ENCODE results near the gene RTN4RL1. TPM values are rescaled to one million over a fixed set of nuclear protein-coding genes. Genes with fewer than 3 reads are reported as not detected.
"Not testable (repeated sequence)": the region's sequence is repeated elsewhere in the genome, so short reads cannot be mapped to it uniquely, and the experiment has no call there.

The RTN4RL1 gene
- total and polyA plus RNA-seq, 2 donors = 1.3 to 4.5 TPM

DNA sequence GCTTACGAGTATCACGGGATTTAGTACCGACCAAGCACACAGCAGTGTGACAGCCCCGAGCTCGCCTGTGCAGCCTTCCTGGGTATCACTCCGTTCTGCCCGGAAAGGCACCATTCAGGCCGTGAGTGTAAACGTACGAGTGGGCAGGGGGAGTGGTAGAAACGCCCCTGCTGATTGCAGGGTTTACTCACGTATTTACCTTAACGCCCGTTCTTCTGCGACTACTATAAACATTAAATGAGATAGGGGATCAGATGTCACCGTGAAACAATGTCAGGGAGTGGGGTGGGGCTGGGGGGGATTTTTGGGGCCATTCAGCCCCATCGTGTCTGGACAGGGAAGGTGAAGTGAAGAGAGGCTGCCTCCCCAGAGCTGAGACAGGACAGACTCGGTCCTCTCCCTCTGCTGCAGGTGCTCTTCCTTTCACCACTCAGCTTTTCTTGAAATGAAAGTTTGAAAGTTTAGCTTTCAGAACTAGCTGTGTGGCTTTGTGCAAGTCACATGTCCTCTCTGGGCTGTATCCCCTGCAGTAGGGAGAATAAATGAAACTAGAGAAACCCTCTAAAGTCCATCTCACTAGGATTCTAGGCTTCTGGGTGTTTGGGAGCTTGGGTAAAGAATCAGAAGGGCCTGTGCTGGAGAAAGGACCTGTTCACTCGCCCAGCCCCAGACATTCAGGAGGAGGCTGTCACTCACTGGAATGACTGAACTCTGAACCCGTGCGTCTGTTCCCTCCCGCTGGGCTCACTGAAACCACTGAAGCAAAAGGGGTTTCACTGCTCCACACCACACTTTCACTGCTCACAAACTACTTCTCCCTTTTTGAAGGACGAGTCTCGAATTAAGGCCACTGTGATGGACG lies 128.7 kb downstream of the RTN4RL1 start:
- H3K4me1 ChIP-seq (ENCODE audit: insufficient read depth) = no peaks in the 10 kb centered on the region
- H3K36me3 ChIP-seq (ENCODE audit: insufficient read depth) = peaks cover 3% of the 10 kb centered on the region
- 77% methylated on average over 25 of the region's 25 CpGs for WGBS
- H3K27ac ChIP-seq (ENCODE audit: low read depth) = no peak overlapping the region
- no peak for DNase-seq (ENCODE audit: extremely low spot score)
- no peak overlapping the region for H3K4me3 ChIP-seq (ENCODE audit: low read depth, low read length)

DNA sequence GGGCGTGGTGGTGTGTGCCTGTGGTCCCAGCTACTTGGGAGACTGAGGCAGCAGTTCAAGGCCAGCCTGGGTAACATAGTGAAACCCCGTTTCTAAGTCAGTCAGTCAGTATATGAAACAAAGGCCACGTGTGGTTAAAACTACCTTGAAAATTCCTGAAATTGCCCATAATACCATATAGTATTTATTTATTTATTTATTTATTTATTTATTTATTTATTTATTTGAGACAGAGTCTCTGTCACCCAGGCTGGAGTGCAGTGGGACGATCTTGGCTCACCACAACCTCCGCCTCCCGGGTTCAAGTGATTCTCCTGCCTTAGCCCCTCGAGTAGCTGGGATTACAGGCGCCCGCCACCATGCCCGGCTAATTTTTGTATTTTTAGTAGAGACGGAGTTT lies 129.7 kb downstream of the RTN4RL1 start:
- not testable (repeated sequence) for H3K36me3 ChIP-seq (ENCODE audit: insufficient read depth); H3K4me3 ChIP-seq (ENCODE audit: low read depth, low read length); H3K4me1 ChIP-seq (ENCODE audit: insufficient read depth); H3K27ac ChIP-seq (ENCODE audit: low read depth); DNase-seq (ENCODE audit: extremely low spot score)
- 94% methylated on average over 11 of the region's 11 CpGs for WGBS

DNA sequence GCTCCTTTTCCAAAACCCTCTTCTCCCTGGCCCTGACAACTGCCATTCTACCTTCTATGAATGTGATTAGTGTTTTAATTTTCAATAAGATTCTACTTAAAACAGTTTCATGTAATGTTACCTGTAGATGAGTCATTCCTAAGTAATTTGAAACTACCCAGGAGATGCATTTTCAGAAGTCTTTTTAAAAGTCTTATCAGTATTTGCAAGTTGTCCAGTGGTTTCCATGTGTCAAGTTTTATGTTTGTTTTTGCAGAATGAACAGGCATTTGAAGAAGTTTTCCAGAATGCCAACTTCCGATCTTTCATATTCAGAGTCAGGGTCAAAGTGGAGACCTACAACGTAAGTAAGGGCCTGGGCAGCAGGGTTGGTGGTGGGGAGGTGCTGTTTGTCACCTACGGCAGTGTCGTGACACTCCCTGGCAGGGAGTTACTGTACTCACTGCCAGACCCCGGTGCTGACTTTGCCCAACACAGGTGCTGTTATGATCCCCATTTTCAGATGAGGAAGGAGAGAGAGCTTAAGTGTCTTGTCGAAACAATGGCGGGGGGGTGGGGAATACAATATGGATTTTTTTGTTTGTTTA lies 130.3 kb downstream of the RTN4RL1 start:
- no peaks in the 10 kb centered on the region for H3K4me1 ChIP-seq (ENCODE audit: insufficient read depth)
- DNase-seq (ENCODE audit: extremely low spot score) = no peak
- WGBS = 91% methylated on average over 7 of the region's 7 CpGs
- H3K27ac ChIP-seq (ENCODE audit: low read depth) = no peak overlapping the region
- peaks cover 3% of the 10 kb centered on the region for H3K36me3 ChIP-seq (ENCODE audit: insufficient read depth)
- no peak overlapping the region for H3K4me3 ChIP-seq (ENCODE audit: low read depth, low read length)

DNA sequence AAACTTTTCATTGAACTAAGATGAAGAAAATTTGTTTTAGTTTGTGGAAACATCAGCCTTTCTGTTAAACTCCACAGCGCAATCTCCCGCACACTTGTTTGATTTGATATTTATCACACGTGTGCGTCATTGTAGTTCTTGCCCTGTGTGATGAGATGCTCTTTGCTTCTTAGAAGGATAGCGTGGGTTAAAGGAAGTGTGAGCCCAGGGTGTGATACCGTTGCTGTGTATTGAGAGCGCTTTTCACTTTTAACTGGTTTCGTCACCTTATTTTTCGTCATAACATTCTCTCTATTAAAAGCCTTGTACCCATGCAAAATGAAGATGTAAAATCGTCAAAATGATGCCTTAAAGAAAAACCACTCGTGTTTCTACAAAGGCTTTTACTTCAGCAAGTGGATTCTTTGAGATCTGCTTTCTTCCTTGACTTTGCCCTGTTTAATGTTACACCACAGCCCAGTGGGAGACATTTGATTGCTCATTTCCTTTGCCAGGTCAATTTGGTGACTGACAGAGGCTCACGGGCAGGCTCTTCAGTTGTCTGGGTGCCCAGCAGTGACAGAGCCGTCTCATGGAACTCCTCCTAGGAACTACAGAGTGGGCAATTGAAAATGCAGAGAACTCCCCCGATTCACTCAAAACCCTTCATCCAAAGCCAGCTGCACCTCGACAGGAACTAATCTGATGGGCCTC lies 134.2 kb downstream of the RTN4RL1 start:
- no peak overlapping the region for H3K4me3 ChIP-seq (ENCODE audit: low read depth, low read length)
- H3K4me1 ChIP-seq (ENCODE audit: insufficient read depth) = no peaks in the 10 kb centered on the region
- H3K27ac ChIP-seq (ENCODE audit: low read depth) = no peak overlapping the region
- DNase-seq (ENCODE audit: extremely low spot score) = no peak
- H3K36me3 ChIP-seq (ENCODE audit: insufficient read depth) = peaks cover 4% of the 10 kb centered on the region
- 83% methylated on average over 15 of the region's 15 CpGs for WGBS

DNA sequence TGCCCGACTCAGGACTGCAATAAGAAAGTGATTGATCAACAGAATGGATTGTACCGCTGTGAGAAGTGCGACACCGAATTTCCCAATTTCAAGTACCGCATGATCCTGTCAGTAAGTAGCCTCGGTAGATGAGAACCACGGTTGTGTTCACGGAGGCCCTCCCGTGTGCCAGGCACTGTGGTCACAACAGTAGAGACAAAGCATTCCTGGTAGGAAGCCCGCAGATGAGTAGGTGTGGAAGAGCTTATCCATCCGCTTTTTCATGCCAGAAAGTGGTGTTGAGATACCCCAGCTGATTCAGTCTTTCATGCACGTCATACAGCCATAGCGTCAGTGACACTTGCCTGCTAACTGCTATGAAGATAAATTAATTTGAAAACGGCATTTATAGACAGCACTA lies 136.4 kb downstream of the RTN4RL1 start:
- DNase-seq (ENCODE audit: extremely low spot score) = no peak
- H3K4me3 ChIP-seq (ENCODE audit: low read depth, low read length) = no peak overlapping the region
- no peak overlapping the region for H3K27ac ChIP-seq (ENCODE audit: low read depth)
- H3K4me1 ChIP-seq (ENCODE audit: insufficient read depth) = no peaks in the 10 kb centered on the region
- peaks cover 4% of the 10 kb centered on the region for H3K36me3 ChIP-seq (ENCODE audit: insufficient read depth)
- 94% methylated on average over 14 of the region's 14 CpGs for WGBS

Small RNA genes within 50 kb of the gene (small RNA-seq; reads per million reads assigned to genes)
- gene AC090617.9 = not detected
- gene MIR132 = 19.6 reads per million, percentile 95 among the genes with 10 or more reads in this experiment
- 9.0 reads per million, percentile 93 among the genes with 10 or more reads in this experiment for gene MIR212
- not detected for gene OVCA2

Other genes starting within 250 kb of the RTN4RL1 start
- 14.1 TPM for gene SMYD4, start 195.4 kb downstream of the RTN4RL1 start, total RNA-seq
- gene SMYD4, start 195.4 kb downstream of the RTN4RL1 start, polyA plus RNA-seq = 12.8 TPM
- gene RPA1, start 195.3 kb downstream of the RTN4RL1 start, total RNA-seq = 23.9 TPM
- gene RPA1, start 195.3 kb downstream of the RTN4RL1 start, polyA plus RNA-seq = 46.3 TPM
- gene DPH1, start 4.8 kb upstream of the RTN4RL1 start, total RNA-seq = 17.4 TPM
- 36.5 TPM for gene DPH1, start 4.8 kb upstream of the RTN4RL1 start, polyA plus RNA-seq
- 9.5 TPM for gene OVCA2, start 16.7 kb upstream of the RTN4RL1 start, total RNA-seq
- gene OVCA2, start 16.7 kb upstream of the RTN4RL1 start, polyA plus RNA-seq = 40.1 TPM
- gene HIC1, start 29.8 kb upstream of the RTN4RL1 start, total RNA-seq = 31.4 TPM
- 19.2 TPM for gene HIC1, start 29.8 kb upstream of the RTN4RL1 start, polyA plus RNA-seq